HepG2 (cell line): ENCODE data around the gene PTMA. TPM values are rescaled to one million over a fixed set of nuclear protein-coding genes. Genes with fewer than 3 reads are reported as not detected.

Source experiments
- AKAP8 ChIP-seq: sonication (generic); formaldehyde crosslinking; IDR thresholded peaks from 2 replicates; pipeline ENCODE4 v1.5.1; 2020; ENCODE audit warnings: mild to moderate bottlenecking, missing genetic modification reagents
- HBP1 ChIP-seq: IDR thresholded peaks from 2 replicates; pipeline ENCODE4 v1.6.1; 2016; ENCODE audit warnings: low read depth, control low read depth
- NR0B2 ChIP-seq: sonication (generic); formaldehyde crosslinking; IDR thresholded peaks from 2 replicates; pipeline ENCODE4 v1.4.0; 2020; ENCODE audit warnings: mild to moderate bottlenecking, missing genetic modification reagents
- PAWR ChIP-seq: sonication (generic); formaldehyde crosslinking; IDR thresholded peaks from 2 replicates; pipeline ENCODE4 v1.4.0; 2020; ENCODE audit warnings: missing genetic modification reagents, mild to moderate bottlenecking, borderline replicate concordance
- POGZ ChIP-seq: sonication (generic); formaldehyde crosslinking; IDR thresholded peaks from 2 replicates; pipeline ENCODE4 v1.4.0; 2020; ENCODE audit warnings: mild to moderate bottlenecking, missing genetic modification reagents
- RELA ChIP-seq: sonication (generic); formaldehyde crosslinking; IDR thresholded peaks from 2 replicates; pipeline ENCODE4 v1.4.0; 2020; ENCODE audit warnings: missing genetic modification reagents
- SNAPC5 ChIP-seq: sonication (generic); formaldehyde crosslinking; IDR thresholded peaks from 2 replicates; pipeline ENCODE4 v1.8.1; 2023; ENCODE audit warnings: mild to moderate bottlenecking, missing genetic modification reagents, borderline replicate concordance
- STAT6 ChIP-seq: sonication (generic); formaldehyde crosslinking; IDR thresholded peaks from 2 replicates; pipeline ENCODE4 v1.4.0; 2020; ENCODE audit warnings: missing genetic modification reagents, mild to moderate bottlenecking, borderline replicate concordance
- TMF1 ChIP-seq: sonication (generic); formaldehyde crosslinking; IDR thresholded peaks from 2 replicates; pipeline ENCODE4 v1.8.1; 2022; ENCODE audit warnings: low read depth, missing genetic modification reagents
- ZKSCAN8 ChIP-seq: IDR thresholded peaks from 2 replicates; pipeline ENCODE4 v1.6.1; 2016; ENCODE audit warnings: borderline replicate concordance, missing genetic modification reagents, missing compliant biosample characterization
- ZMYM4 ChIP-seq: sonication (generic); formaldehyde crosslinking; IDR thresholded peaks from 2 replicates; pipeline ENCODE4 v1.8.1; 2023; ENCODE audit warnings: mild to moderate bottlenecking, missing genetic modification reagents
- ZNF138 ChIP-seq: sonication (generic); formaldehyde crosslinking; IDR thresholded peaks from 2 replicates; pipeline ENCODE4 v1.5.0; 2020; ENCODE audit warnings: mild to moderate bottlenecking, low read depth, missing genetic modification reagents
- ZNF225 ChIP-seq: sonication (generic); formaldehyde crosslinking; IDR thresholded peaks from 2 replicates; pipeline ENCODE4 v1.4.0; 2020; ENCODE audit warnings: mild to moderate bottlenecking, missing genetic modification reagents
- ZNF251 ChIP-seq: sonication (generic); formaldehyde crosslinking; IDR thresholded peaks from 2 replicates; pipeline ENCODE4 v1.9.0; 2021; ENCODE audit warnings: mild to moderate bottlenecking, missing genetic modification reagents
- ZNF383 ChIP-seq: sonication (generic); formaldehyde crosslinking; IDR thresholded peaks from 2 replicates; pipeline ENCODE4 v1.4.0; 2020; ENCODE audit warnings: missing genetic modification reagents, mild to moderate bottlenecking, borderline replicate concordance
- ZNF468 ChIP-seq: sonication (generic); formaldehyde crosslinking; IDR thresholded peaks from 2 replicates; pipeline ENCODE4 v1.8.0; 2022; ENCODE audit warnings: mild to moderate bottlenecking, moderate library complexity, missing genetic modification reagents
- ZSCAN25 ChIP-seq: sonication (generic); formaldehyde crosslinking; IDR thresholded peaks from 2 replicates; pipeline ENCODE4 v1.8.0; 2022; ENCODE audit warnings: mild to moderate bottlenecking, missing genetic modification reagents
- polyA plus RNA-seq, 8 experiments: library from polyadenylated mRNA; depleted of rRNA in 3 of 8; stranded (reverse) in 7 of 8; unstranded in 1 of 8; fragments of >200 nt; fragmentation: Illumina TruSeq in 4 of 8; extraction: Trizol in 4 of 8; gene quantifications; 2 replicates each; pipeline versions ENCODE4 v1.2.1 to v1.2.3, GENCODE V29; 2011 to 2016; ENCODE audit warnings: low read depth in 4 of 8, missing spikeins in 1 of 8, mixed read lengths in 1 of 8; ENCODE audit not compliant: insufficient read depth in 1 of 8
- total RNA-seq, 5 experiments: library from RNA; depleted of rRNA; stranded (reverse); fragments of >200 nt; fragmentation: Illumina TruSeq; extraction: Trizol; gene quantifications; 2 replicates each; pipeline ENCODE4 v1.2.3, GENCODE V29; 2016; ENCODE audit warnings: low read depth in 1 of 5
- TF ChIP-seq, protein P1 (sequence below): IDR thresholded peaks from 2 replicates; pipeline ENCODE4 v1.6.1; 2016; ENCODE audit warnings: mild to moderate bottlenecking
- TF ChIP-seq, protein P2 (sequence below): sonication (generic); formaldehyde crosslinking; IDR thresholded peaks from 2 replicates; pipeline ENCODE4 v1.4.0; 2020; ENCODE audit warnings: missing genetic modification reagents, borderline replicate concordance

Gene PTMA
- total and polyA plus RNA-seq, 2 of the 13 experiments (the other 11 are each of a cell fraction or from before 2014, with no cell fraction given): 190 to 1,086 TPM

DNA sequence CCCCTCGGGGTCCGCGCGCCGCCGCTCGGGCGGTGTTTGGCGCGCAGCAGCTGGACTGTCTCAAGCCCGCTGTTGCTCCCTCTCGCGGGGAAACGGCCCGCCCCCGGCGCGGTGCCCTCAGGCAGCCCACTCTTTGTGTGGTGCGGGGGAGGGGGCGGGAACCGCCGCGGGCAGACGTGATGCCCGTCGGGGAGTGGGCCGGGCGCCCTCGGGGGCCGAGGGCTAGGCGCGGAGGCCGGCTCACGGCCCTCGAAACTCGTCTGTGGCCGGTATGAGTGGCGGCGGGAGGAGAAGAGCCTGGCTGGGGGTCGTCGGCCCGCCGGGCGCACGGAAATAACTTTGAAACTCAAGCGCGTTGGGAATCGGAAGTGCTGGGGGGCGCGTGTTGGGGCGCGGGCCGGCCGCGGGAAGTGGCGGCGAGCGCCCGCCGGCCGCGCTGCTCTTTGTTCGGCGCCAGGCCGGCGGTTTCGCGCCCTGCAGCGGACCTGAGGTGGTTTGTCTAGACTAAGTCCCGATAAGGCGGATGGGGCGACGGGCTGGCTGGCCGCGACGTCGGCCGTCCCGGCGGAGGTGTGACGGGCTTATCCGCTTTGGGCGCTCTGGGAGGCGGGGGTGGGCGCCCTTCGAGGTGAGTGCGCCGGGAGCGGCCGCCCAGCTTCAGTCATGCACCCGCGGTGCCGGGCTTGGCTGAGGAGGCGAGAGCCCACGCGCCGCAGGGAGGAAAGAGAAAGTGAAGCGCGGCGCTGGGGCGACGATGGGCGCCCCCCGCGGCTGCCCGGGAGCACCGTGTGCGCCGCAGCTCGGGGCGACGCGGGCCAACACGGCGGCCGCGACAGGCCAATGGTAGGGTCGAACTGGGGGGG, 679 bp downstream of the PTMA start (continued):
- no peak for TF ChIP-seq ZMYM4
- TF ChIP-seq, protein P1, sequence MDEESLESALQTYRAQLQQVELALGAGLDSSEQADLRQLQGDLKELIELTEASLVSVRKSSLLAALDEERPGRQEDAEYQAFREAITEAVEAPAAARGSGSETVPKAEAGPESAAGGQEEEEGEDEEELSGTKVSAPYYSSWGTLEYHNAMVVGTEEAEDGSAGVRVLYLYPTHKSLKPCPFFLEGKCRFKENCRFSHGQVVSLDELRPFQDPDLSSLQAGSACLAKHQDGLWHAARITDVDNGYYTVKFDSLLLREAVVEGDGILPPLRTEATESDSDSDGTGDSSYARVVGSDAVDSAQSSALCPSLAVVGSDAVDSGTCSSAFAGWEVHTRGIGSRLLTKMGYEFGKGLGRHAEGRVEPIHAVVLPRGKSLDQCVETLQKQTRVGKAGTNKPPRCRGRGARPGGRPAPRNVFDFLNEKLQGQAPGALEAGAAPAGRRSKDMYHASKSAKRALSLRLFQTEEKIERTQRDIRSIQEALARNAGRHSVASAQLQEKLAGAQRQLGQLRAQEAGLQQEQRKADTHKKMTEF (CRISPR knock-in tag): 0 out of 2 replicates have a peak, but pooled peaks have one; percentile 49
- no peak for TF ChIP-seq RELA (CRISPR knock-in tag)
- TF ChIP-seq TMF1 (CRISPR knock-in tag): no peak
- no peak for TF ChIP-seq POGZ (CRISPR knock-in tag)
- TF ChIP-seq ZNF383 (CRISPR knock-in tag): no peak
- TF ChIP-seq ZNF138 (CRISPR knock-in tag): peak; percentile 67; the same call in 1 of the 2 replicates
- peak; percentile 74; the same call in 1 of the 2 replicates for TF ChIP-seq HBP1
- no peak for TF ChIP-seq ZSCAN25 (CRISPR knock-in tag)
- TF ChIP-seq STAT6 (CRISPR knock-in tag): peak; percentile 12; the same call in 1 of the 2 replicates
- no peak; the same call in 1 of the 2 replicates for TF ChIP-seq NR0B2
- no peak for TF ChIP-seq SNAPC5
- TF ChIP-seq ZNF251 (CRISPR knock-in tag): no peak
- TF ChIP-seq, protein P2, sequence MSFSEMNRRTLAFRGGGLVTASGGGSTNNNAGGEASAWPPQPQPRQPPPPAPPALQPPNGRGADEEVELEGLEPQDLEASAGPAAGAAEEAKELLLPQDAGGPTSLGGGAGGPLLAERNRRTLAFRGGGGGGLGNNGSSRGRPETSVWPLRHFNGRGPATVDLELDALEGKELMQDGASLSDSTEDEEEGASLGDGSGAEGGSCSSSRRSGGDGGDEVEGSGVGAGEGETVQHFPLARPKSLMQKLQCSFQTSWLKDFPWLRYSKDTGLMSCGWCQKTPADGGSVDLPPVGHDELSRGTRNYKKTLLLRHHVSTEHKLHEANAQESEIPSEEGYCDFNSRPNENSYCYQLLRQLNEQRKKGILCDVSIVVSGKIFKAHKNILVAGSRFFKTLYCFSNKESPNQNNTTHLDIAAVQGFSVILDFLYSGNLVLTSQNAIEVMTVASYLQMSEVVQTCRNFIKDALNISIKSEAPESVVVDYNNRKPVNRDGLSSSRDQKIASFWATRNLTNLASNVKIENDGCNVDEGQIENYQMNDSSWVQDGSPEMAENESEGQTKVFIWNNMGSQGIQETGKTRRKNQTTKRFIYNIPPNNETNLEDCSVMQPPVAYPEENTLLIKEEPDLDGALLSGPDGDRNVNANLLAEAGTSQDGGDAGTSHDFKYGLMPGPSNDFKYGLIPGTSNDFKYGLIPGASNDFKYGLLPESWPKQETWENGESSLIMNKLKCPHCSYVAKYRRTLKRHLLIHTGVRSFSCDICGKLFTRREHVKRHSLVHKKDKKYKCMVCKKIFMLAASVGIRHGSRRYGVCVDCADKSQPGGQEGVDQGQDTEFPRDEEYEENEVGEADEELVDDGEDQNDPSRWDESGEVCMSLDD (CRISPR knock-in tag): no peak; the same call in 1 of the 2 replicates
- no peak; the same call in 1 of the 2 replicates for TF ChIP-seq AKAP8 (CRISPR knock-in tag)
- 0 out of 2 replicates have a peak, but pooled peaks have one; percentile 45 for TF ChIP-seq ZNF468 (CRISPR knock-in tag)
- TF ChIP-seq ZNF225: no peak
- no peak for TF ChIP-seq ZKSCAN8 (CRISPR knock-in tag)
- no peak for TF ChIP-seq PAWR (CRISPR knock-in tag)
